Measurements from ENCODE around the gene CYP2W1.
"Not testable (repeated sequence)": the region's sequence is repeated elsewhere in the genome, so short reads cannot be mapped to it uniquely, and the experiment has no call there.

CYP2W1 gene

DNA sequence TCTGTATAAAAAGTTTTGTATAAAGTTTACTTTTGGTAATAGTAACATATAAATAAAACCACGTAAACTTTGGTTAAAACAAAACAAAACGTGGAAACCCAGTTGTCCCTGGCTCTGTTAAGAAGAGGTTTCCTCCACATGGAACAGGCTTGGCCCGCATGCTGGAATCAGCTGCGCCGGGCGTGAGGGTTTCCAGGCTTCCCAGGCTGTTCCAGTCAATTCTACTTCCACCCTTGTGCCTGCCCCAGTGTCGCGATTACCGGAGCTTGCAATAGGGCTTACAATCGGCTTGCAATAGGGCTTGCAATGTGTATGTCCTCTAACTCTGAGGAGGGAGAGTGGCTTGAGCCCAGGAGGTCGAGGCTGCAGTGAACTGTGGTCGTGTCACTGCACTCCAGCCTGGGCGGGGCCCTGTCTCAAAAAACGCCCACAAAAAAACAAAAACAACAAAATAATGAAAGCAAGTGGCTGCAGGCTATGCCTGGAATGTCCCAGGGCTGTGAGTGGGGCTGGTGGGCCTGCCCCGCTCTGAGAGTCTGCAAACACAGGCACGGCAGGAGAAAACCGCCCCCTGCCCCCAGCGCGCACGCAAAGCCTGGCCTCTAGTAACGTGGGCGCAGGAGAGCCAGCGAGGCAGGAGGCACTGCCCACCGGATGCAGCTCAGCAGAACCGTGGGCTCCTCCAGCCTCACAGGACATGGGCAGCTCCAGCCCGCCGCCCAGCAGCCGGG, 16.3 kb downstream of the CYP2W1 start:
- DNase-seq, result no peak

DNA sequence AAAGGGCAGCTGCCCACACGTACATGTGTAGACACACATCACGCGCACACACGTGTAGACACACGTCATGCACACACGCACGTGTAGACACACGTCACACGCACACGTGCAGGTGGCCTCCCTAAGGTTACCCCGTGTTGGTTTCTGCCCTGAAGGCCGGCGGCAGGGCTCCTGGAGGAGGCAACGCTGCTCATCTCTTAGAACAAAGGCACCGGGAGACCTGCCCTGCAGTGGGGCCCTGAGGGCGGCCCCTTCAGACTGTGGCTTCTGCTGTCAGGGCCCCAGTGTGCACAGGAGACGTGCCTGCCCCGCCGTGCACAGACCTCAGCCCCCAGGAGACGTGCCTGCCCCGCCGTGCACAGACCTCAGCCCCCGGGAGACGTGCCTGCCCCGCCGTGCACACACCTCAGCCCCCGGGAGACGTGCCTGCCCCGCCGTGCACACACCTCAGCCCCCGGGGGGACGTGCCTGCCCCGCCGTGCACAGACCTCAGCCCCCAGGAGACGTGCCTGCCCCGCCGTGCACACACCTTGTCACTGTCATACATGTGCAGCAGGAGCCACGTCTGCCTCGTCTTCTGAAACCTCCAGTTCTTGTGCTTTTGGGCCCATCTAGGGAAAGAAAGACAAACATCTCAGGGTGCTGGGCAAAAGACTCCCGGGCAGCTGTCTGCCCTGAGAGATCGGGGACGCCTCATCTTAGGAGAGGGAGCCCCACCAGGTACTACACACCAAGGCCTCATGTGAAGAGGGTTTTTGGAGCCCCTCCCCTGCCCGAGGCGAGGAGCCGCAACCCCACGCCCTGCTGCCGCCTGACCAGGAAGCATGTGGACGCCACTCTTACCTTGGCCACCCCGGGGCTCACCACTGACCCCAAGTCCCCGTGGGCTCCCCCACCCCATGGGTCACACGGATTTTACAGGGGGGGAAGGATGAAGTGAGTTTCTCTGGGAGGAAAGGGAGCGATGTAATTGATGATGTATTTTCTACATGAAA, 17.3 kb downstream of the CYP2W1 start:
- DNase-seq, result no peak

DNA sequence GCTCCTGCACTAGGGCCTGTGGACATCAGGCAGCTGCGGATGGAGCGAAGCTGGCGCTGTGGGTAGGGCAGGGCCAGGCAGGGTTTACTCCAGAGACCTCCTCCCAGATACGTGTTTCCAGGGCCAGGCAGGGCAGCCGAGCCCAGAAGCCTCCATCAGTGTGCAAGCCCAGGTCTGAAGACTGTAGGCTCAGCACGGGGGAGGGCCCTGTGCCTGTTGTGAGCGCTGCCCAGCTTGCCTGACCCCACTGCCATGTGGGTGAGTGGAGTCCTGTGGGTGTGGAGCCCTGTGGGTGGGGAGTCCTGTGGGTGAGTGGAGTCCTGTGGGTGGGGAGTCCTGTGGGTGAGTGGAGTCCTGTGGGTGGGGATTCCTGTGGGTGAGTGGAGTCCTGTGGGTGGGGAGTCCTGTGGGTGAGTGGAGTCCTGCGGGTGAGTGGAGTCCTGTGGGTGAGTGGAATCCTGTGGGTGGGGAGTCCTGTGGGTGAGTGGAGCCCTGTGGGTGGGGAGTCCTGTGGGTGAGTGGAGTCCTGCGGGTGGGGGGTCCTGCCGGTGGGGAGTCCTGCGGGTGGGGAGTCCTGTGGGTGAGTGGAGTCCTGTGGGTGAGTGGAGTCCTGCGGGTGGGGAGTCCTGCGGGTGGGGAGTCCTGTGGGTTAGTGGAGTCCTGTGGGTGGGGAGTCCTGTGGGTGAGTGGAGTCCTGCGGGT, 18.2 kb downstream of the CYP2W1 start:
- peak; percentile 55 for DNase-seq

DNA sequence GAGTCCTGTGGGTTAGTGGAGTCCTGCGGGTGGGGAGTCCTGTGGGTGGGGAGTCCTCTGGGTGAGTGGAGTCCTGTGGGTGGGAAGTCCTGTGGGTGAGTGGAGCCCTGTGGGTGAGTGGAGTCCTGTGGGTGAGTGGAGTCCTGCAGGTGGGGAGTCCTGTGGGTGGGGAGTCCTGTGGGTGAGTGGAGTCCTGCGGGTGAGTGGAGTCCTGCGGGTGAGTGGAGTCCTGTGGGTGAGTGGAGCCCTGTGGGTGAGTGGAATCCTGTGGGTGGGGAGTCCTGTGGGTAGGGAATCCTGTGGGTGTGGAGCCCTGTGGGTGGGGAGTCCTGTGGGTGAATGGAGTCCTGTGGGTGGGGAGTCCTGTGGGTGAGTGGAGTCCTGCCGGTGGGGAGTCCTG, 19.0 kb downstream of the CYP2W1 start:
- DNase-seq, result not testable (repeated sequence)

DNA sequence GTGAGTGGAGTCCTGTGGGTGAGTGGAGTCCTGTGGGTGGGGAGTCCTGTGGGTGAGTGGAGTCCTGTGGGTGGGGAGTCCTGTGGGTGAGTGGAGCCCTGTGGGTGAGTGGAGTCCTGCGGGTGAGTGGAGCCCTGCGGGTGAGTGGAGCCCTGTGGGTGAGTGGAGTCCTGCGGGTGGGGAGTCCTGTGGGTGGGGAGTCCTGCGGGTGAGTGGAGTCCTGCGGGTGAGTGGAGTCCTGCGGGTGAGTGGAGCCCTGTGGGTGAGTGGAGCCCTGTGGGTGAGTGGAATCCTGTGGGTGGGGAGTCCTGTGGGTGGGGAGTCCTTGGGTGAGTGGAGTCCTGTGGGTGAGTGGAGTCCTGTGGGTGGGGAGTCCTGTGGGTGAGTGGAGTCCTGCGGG, 19.5 kb downstream of the CYP2W1 start:
- DNase-seq, result not testable (repeated sequence)

DNA sequence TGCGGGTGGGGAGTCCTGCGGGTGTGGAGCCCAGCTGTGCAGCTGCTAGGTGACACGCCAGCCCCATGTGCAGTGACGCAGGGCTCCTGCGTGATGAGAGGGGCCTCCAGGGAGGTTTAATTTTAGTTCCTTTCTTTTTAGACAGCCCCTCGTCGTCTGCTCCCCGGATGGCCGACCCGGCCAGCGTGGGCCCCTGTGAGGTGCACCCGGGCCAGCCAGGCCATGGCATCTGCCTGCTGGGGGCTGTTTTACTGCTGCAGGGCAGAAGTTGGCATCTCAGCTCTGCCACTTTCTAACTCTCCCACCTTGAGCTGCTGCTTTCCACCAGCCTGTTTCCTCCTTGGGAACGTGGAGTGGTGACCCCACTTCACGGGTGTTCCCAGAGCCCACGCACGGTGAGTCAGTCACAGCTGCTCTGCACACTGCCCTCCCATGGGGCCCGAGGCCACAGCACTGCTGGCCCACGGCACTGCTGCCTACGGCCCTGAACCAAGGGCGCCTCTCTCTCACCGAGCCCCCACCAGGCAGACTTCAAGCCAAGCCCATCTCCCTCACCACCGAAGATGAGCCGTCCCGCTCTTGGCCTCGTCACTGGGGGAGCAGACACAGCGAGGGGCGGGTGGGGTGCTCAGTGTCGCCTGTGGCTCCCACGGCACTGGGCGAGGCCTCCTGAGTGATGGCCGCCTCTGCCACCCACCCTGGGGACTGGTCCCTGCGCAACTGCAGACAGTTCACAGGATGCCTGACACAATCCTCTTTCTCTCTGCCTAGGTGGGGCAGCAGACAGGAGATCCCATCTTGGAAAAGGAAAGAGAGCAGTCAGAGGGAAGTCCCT, 21.3 kb downstream of the CYP2W1 start:
- DNase-seq, result no peak

DNA sequence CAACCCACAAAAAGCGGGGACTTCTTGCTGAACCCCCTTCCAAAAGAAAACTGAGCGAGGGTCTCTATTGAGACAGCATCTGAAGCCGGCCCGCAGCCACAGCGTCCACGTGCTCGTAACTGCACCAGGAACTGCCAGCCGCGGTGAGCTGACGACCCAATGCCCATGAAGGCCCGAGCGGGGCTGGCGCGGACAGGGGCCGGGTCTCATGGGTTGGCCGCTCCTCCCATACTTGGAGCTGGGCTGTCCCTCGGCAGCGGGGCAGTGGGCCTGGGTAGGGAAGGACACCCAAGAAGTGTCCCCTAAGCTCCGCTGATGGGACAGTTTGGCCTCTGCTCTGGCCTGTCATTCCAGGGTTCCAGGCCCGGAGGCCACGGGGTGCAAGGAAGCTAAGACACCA, 22.3 kb downstream of the CYP2W1 start:
- no peak for DNase-seq

DNA sequence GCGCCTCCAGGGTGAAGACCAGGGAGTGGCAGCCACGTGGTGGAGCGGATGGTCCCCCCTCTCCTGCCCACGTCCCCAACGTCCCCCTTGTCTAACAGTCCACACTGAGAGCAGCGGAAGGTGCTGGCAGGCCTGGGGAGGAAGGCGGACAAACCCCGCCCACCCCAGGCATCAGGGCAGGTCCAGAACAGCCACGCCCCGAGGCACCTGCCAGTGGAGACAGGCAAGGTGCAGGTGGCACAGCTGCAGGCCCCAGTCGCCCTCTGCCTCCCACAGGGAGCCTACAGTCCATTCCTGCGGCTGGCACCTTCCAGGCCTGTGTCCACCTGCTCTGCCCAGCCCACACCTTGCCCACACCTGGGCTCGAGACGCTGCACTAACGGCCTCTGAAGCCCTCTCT, 24.9 kb downstream of the CYP2W1 start:
- no peak for DNase-seq

DNA sequence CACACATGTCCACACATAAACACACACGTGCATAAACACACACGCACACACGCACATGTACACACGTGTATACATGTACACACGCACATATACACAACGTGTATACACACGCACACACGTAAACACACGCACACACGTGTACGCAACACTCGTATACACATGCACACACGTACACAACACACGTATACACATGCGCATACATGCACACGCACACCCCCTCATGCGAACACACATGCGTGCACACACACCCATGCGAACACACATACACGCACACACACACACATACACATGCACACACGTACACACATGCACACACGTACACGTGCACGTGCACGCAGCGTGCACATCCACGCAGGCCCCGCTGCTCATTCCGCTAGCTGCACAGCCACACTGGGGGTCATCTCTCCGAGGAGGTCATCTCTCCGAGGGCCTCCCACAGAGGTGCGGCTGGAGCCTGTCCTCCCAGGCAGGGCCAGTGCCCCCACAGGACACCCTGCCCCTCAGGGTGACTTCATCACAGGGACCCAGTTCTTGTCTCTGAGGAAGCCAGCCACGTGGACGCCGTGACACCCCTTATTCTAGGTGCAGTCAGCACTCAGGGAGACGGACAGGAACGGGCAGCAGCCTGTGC, 25.9 kb downstream of the CYP2W1 start:
- DNase-seq, result no peak

DNA sequence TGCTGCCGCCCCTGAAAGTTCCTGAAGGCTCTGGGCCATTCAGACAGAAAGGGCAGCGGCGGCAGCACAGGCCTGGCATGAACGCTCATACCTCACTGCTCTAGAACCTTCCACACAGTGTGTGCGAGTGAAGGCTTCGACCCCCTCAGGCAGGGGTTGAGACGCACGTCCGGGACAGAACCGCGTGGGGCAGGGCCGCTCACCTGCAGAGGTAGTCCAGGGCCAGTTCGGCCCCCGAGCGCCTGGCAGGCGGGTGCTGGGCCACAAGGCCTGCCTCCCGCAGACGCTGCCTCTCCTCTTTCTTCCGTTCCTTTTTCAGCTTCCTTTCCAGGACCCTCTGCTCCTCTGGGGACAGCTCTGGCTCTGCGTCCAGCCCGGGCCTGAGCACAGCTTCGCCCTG, 26.8 kb downstream of the CYP2W1 start:
- no peak for DNase-seq

DNA sequence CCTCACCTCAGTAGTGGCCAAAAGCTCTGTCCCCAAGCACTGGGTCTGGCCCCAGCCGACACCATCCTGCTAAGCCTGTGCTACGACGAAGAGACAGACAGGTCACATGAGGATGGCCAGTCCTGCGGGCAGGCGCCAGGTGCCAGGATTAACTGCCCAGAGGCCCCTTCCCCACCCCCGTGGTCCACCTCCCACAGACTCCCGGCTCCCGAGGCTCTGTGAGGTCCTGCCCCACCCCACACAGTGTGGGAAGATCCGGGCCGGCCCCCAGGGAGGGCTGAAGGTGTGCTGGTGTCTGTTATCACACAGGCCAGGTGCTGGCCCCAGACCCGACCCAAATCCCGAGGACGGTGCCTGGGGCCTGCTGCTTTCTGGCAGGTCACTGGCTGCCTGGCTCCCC, 27.2 kb downstream of the CYP2W1 start:
- no peak for DNase-seq

DNA sequence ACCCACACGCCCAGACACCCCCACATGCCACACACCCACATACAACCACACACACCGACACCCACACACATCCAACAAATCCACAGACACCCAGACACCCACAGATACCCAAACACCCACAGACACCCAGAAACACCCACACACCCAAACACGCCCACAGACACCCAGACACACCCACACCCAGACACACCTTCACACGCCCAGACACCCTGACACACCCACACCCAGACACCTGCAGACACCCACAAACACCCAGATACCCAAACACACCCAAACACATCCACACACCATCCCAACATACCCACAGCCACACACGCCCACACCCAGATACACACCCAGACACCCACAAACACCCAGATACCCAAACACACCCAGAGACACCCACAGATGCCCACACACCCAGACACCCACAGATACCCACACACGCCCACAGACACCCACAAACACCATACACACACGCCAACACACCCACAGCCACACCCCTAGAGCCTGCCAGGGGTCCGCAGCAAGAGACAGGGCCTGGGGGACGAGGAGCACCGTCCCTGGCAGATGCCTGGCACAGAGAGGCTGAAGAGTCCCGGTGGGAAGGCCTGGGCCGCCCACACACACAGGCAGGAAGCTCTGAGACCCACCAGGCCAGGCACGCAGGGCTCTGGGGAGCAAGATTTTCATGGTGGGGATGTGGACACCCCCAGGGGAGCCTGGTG, 28.5 kb downstream of the CYP2W1 start:
- DNase-seq, result no peak

DNA sequence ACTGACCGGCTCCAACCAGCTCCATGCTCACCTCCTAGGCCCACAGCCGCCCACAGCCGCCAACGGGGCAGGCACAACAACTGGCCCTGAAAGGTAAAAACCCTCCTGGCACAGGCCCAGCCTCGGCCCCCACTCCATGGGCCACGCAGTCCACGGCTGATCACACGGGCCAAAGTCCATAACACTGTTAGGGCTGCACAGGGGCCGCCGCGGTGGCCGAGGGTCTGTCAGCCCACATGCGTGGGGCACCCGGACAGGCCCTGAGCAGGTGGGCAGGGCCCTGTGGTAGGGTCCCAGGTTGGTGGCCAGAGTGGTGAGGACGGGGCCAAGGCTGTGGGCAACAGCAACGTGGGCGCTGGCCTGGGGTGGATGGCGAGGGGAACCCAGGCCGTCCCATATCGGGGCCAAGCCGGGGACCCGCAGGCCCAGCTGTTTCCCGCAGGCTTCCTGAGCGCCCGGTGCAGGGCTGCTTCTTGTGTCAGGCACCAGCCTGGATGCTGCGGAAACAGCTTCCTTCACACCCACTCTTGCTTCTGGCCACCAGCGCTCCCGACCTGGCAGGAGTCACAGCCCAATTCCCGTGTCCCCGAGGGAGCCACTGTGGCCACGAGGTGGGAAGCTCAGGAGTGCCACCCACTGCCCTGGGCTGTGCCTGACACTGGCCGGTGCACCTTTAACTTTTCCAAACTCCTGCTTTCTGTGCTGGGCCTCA, 29.2 kb downstream of the CYP2W1 start:
- no peak for DNase-seq

DNA sequence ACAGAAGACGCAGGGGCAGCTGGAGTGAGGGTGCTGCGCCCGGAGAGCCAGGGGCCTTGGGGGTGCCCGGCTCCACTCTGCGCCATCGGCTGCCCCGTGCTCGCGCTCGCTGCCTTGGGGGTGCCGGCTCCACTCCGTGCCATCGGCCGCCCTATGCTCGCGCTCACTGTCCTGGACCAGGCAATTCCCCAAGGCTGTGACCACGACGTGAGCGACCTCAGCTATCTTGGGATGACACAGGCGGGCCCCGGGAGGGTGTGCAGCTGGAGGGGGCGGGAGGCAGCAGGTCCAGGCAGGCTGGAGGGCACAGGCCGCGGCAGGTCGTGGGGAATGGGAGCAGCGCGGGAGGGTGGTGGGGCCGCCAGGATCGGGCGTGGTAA, 29.7 kb downstream of the CYP2W1 start:
- DNase-seq, result no peak

DNA sequence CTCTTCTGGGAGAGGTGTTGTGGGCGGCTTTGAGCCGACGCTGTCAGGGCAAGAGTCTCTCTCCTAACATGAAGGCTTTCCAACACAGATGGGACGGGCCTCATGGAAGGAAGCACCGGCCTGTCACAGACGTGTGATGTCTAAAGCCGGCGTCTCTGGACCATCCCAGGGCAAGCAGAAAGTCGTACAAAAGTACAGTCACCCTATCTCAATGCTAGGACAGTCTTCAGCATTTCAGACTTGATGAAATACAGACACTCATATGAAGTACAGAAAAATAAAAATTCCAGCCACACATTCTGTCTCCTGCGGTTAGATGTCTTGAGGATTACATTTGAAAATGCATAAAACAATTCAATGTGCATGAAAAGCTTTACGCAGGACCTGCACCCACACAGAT, 30.6 kb downstream of the CYP2W1 start:
- DNase-seq, result no peak

DNA sequence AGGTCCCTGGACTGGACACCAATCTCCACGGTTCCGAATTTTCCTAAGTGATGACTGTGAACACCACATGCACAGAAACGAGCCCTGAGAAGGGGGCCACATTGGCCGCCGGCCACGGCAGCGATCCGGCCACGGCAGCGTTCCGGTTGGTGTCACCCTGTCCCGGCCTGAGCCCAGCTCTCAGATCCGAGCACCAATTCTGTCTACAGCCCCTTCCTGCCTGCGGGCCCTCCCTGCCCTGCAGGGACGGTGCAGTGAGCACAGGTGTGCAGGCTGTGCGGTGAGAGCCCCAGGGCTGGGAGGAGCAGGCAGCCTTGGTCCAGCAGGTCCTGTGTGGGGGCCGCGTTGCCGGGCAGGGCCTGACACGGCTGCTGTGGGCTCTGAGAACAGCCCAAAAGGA, 31.7 kb downstream of the CYP2W1 start:
- no peak for DNase-seq

DNA sequence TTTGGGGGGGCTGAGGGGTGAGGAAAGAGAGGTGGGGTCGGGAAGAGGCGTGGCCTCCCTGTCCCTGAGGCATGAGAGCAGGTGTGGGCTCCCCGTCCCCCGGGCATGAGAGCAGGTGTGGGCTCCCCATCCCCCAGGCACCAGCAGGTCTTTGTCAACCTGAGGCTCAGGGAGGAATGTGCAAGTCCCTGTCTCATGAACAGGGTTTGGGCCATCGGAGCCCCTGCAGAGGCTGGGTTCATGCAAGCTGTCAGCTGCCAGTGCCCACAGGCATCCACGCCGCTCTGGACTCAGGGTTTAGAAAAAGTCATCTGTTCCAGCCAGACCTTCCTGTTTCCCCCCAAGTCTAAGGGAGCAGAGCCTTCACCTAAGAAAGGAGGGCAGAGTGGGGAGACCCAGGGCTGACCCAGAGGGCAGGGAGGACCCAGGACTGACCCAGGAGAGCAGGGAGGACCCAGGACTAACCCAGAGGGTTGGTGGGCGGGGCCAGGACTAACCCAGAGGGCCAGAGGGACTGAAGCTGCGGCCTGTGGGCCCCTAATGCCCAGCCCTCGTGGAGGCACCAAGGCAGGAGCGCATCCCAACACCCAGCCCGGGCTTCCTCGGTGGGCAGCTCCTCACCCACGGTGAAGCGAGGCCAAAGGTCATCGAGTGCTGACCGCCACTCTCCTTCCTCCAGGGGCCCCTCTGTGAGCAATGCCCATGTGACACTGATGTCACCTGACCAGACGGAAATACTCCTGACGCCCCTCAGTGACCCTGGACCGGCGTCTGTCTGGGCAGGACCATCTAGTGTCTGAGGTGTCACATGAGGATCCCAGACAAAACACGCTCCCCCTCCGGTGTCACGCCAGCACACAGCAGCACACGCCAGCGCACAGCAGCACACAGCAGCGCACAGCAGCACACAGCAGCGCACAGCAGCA, 32.5 kb downstream of the CYP2W1 start:
- no peak for DNase-seq

DNA sequence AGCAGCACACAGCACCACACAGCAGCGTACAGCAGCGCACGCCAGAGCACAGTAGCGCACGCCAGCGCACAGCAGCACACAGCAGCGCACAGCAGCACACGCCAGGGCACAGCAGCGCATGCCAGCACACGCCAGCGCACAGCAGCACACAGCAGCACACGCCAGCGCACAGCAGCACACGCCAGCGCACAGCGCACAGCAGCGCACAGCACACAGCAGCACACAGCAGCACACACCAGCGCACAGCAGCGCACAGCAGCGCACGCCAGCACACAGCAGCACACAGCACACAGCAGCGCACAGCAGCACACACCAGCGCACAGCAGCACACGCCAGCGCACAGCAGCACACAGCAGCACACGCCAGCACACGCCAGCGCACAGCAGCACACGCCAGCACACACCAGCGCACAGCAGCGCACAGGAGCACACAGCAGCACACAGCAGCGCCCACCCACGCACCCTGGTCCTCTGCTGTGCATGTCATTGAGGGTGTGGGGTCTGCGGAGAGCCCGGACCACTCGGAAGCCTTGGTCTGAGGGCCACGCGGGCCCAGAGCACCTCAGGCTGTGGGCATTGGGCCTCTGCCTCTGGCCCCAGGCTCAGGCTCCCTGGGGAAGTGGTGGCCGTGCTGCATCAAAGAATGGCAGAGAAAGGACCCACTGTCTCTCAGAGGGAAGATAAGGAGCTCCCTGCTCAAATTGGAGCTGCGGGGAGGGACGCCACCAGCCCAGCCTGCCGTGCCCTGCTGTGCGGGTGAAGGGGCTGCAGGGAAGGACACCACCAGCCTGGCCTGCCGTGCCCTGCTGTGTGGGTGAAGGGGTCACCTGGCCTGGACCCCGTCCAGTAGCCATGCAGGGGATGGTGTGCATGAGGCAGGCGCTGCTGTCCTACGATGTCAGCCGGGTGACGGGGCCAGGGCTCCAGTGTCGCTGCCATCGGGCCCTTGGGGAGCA, 33.9 kb downstream of the CYP2W1 start:
- no peak for DNase-seq

Data from retina (tissue), 1 donor.